Measurements from ENCODE around the gene MAP3K14. TPM values are rescaled to one million over a fixed set of nuclear protein-coding genes. Genes with fewer than 3 reads are reported as not detected.

The MAP3K14 gene
- total RNA-seq, 1 experiment from 2014 or later = 58.3 TPM

DNA sequence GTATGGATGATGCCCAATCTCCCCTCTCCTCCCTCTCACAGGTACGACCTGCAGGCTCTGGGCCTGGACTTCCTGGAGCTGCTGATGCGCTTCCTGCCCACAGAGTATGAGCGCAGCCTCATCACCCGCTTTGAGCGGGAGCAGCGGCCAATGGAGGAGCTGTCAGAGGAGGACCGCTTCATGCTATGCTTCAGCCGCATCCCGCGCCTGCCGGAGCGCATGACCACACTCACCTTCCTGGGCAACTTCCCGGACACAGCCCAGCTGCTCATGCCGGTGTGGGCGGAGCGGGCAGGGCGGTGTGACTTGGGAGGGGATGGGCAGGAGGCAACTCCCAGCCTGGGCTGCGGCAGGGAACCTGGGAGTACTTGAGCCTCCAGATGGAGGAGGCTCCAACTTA lies 73.1 kb downstream of the MAP3K14 start:
- TF ChIP-seq CTCF (conservative IDR thresholded peaks at IDR 0.05) (no peak), EZH2 (IDR thresholded peaks at IDR 0.05; ENCODE audit: low read depth) (no peak)
- peaks cover 9% of the 10 kb centered on the region for H3K4me1 ChIP-seq (replicated peaks; ENCODE audit: insufficient read depth)
- H3K27me3 ChIP-seq (ENCODE audit: insufficient read depth, low read depth) = no peaks in the 10 kb centered on the region
- no peaks in the 10 kb centered on the region for H3K36me3 ChIP-seq (ENCODE audit: low read depth)
- no peak overlapping the region for H3K27ac ChIP-seq
- no peaks in the 10 kb centered on the region for H4K20me1 ChIP-seq (ENCODE audit: insufficient read depth)
- no peak for DNase-seq
- no peak overlapping the region for H3K4me2 ChIP-seq
- H3K9me2 ChIP-seq (ENCODE audit: insufficient read depth) = no peaks in the 10 kb centered on the region
- ChIA-PET CTCF (no interaction called here), POLR2A (ENCODE audit: unreplicated experiment) (no interaction called here)
- intact Hi-C loops (cut with micrococcal nuclease; ENCODE audit: unreplicated experiment) = no loop called here
- no peaks in the 10 kb centered on the region for H3K9me3 ChIP-seq (ENCODE audit: insufficient read depth, low read depth)
- H2AFZ ChIP-seq = no peak overlapping the region
- H3F3A ChIP-seq (ENCODE audit: insufficient read depth, low read depth) = no peaks in the 10 kb centered on the region; the same call in 1 of the 2 replicates
- peaks cover 4% of the 10 kb centered on the region for H3K79me2 ChIP-seq (ENCODE audit: low read depth)
- H3K4me3 ChIP-seq = no peak overlapping the region
- no TSS peak for BruUV-seq (replicated peaks)

DNA sequence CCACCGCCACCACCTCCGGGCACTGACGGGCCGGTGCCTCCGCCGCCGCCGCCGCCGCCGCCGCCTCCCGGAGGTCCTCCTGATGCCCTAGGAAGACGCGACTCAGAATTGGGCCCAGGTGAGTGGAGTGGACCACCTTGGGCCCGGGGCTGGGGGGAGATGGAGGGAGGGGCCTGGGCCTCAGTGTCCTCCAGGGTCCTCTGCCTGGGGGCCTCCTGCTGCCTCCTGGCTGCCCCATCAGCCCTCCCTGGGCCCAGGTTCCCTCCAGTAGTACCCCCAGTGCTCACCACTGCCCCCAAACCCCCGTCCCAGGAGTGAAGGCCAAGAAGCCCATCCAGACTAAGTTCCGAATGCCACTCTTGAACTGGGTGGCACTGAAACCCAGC lies 74.8 kb downstream of the MAP3K14 start:
- POLR2A ChIA-PET (ENCODE audit: unreplicated experiment) = no interaction called here

GRCh38 chr17:45241328-45242028 lies 75.3 kb downstream of the MAP3K14 start:
- CTCF ChIA-PET = no interaction called here
- no peaks in the 10 kb centered on the region for H3K9me3 ChIP-seq (ENCODE audit: insufficient read depth, low read depth)
- H3K79me2 ChIP-seq (ENCODE audit: low read depth) = no peaks in the 10 kb centered on the region
- no peaks in the 10 kb centered on the region for H3K36me3 ChIP-seq (ENCODE audit: low read depth)
- no peaks in the 10 kb centered on the region; the same call in 1 of the 2 replicates for H3F3A ChIP-seq (ENCODE audit: insufficient read depth, low read depth)
- 0 out of 2 replicates have a peak, but pooled peaks cover 1% of the 10 kb centered on the region for H3K4me1 ChIP-seq (replicated peaks; ENCODE audit: insufficient read depth)
- no peak overlapping the region for H3K4me3 ChIP-seq
- H3K27me3 ChIP-seq (ENCODE audit: insufficient read depth, low read depth) = no peaks in the 10 kb centered on the region
- DNase-seq = no peak
- TF ChIP-seq EZH2 (IDR thresholded peaks at IDR 0.05; ENCODE audit: low read depth) = no peak
- no peak for TF ChIP-seq CTCF (conservative IDR thresholded peaks at IDR 0.05)
- H3K9me2 ChIP-seq (ENCODE audit: insufficient read depth) = no peaks in the 10 kb centered on the region
- BruUV-seq (replicated peaks) = no TSS peak
- no peak overlapping the region for H3K4me2 ChIP-seq
- POLR2A ChIA-PET (ENCODE audit: unreplicated experiment) = no interaction called here
- H3K27ac ChIP-seq = no peak overlapping the region
- intact Hi-C loops (cut with micrococcal nuclease; ENCODE audit: unreplicated experiment) = no loop called here
- H2AFZ ChIP-seq = no peak overlapping the region
- no peaks in the 10 kb centered on the region for H4K20me1 ChIP-seq (ENCODE audit: insufficient read depth)

More for the DNA sequence above, 74.8 kb downstream of the MAP3K14 start:
- intact Hi-C loops (cut with micrococcal nuclease; ENCODE audit: unreplicated experiment) = no loop called here
- no peak overlapping the region for H3K27ac ChIP-seq
- no peaks in the 10 kb centered on the region for H3K79me2 ChIP-seq (ENCODE audit: low read depth)
- H3K9me3 ChIP-seq (ENCODE audit: insufficient read depth, low read depth) = no peaks in the 10 kb centered on the region
- DNase-seq = no peak
- H3K4me3 ChIP-seq = no peak overlapping the region
- no peaks in the 10 kb centered on the region for H3K9me2 ChIP-seq (ENCODE audit: insufficient read depth)
- no TSS peak for BruUV-seq (replicated peaks)
- H4K20me1 ChIP-seq (ENCODE audit: insufficient read depth) = no peaks in the 10 kb centered on the region
- peaks cover 6% of the 10 kb centered on the region; the same call in 1 of the 2 replicates for H3K4me1 ChIP-seq (replicated peaks; ENCODE audit: insufficient read depth)
- no peaks in the 10 kb centered on the region for H3K27me3 ChIP-seq (ENCODE audit: insufficient read depth, low read depth)
- no peak overlapping the region for H2AFZ ChIP-seq
- H3F3A ChIP-seq (ENCODE audit: insufficient read depth, low read depth) = no peaks in the 10 kb centered on the region; the same call in 1 of the 2 replicates
- TF ChIP-seq CTCF (conservative IDR thresholded peaks at IDR 0.05) (no peak), EZH2 (IDR thresholded peaks at IDR 0.05; ENCODE audit: low read depth) (no peak)
- CTCF ChIA-PET = no interaction called here
- no peaks in the 10 kb centered on the region for H3K36me3 ChIP-seq (ENCODE audit: low read depth)
- H3K4me2 ChIP-seq = no peak overlapping the region
